Epithelial cell of alveolus of lung (primary cell): ENCODE data around the gene MLLT11. TPM values are rescaled to one million over a fixed set of nuclear protein-coding genes. Genes with fewer than 3 reads are reported as not detected.

Experiments used
- total RNA-seq: library from RNA; depleted of rRNA; stranded (reverse); fragments of >200 nt; gene quantifications from 2 replicates; pipeline ENCODE4 v1.2.1, GENCODE V29; 2015

MLLT11 gene, protein sequence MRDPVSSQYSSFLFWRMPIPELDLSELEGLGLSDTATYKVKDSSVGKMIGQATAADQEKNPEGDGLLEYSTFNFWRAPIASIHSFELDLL
- total RNA-seq, result 5.8 and 19.0 TPM in 2 replicates

DNA sequence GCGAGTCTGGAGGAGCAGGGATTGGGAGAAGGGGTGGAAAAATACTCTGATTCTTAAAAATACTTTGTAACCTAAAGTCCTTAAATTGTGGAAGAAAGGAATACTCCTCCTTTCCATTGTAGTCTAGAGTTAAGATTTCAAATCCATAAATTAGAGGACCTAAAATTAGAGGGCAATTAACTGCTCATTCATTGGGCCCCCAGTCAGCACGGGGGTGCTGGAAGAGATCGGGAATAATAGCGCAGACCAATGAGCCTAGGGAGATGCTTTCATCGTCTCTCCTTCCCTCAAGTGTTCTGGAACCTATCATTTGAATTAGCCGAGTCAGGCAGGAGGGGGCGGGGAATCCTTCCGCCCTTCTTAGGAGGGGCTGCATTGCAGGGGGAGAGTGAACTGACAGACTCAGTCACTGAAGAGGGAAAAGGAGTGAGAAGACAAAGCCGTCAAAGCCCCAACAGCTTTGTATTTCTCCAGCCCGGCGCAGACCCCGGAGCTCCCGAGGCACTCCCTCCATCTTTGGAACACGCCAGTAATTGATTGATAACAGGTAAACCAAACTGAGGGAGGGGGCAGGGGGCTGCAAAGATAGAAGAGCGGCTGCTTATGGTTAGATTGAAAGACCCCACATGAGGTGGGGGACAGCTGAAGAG is at the start of gene MLLT11:
Gene MLLT11, plus strand, starts transcription at position 391 of the 650 bp plus-strand sequence. CDS start 6,828 bp downstream, outside the sequence.

DNA sequence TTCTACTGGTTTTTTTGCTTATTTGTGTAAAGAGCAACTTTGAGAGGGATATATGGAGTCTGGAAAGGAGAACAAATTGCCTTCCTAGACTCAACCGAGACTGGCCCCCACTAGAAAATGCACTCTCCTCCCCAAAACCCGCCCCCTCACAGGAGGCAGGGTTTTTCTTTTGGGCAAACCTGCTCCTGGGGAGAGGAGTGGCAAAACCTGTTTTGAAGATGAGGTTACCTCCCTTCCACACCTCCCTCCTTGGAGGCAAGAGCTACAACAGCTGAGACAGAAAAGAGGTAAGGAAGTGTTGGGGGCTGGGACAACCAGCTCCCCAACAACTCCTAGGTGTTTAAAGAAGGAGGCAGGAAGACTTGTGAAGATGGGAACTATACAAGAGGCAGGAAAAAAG is 23.8 kb upstream of the MLLT11 start, which contains the start of gene BNIPL:
Gene BNIPL, plus strand, starts transcription at position 231 of the 400 bp plus-strand sequence. Its CDS starts 140 bp downstream, at position 371.

DNA sequence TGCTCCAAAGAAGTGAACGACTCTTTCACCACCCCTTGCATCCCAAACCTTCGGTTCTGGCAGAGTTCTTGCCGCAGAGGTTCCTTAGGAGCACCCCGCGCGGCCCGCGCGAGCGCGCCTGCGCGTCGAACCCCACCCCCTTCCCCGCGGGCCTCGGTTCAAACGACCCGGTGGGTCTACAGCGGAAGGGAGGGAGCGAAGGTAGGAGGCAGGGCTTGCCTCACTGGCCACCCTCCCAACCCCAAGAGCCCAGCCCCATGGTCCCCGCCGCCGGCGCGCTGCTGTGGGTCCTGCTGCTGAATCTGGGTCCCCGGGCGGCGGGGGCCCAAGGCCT is 12.6 kb upstream of the MLLT11 start, which contains the start of gene C1orf56:
Gene C1orf56, plus strand, starts transcription at position 161 of the 334 bp plus-strand sequence. Its CDS starts 97 bp downstream, at position 258.

DNA sequence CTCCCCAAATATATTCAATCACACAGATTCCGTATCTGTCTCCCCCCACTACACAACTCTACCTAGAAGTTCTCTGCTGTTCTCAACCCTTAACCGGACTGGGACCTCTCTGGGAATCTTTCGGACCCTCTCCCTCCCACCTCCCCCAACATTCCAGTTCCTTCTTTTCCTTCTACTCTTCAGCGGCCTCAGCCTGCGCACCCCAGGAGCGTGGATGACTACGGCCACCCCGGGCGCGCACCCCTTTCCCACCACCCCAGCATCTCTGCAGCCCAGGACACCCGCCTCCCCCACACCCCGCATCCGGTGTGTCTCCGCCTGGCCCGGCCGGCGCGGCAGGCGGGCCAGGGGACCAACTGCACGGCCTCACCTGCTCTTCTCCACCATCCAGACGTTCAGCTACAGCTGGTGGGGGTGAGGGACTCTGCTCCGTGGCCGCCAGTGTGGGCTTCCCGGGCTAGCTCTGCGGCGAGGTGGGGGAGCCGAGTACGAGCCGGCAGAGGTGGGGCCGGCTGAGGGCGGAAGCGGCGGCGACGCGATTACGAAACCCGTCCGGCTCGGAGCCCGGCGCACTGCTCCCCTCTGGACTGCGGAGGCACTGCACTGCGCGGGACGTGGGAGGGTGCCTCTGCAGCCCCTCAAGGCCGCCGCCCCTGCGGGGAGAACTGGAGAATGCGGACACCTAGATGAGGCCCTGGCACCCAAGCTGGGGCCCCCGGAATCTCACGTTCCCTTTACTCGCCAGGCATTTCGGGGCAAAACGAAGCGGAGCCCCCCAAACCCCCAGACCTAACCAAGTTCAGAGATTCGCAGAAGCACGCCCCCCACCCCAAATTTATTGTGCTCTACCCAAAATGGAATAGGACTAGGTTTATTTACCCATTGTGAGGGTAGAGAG is 839 bp upstream of the MLLT11 start, which contains the start of gene CDC42SE1:
Gene CDC42SE1, minus strand, starts transcription at position 514 of the 898 bp plus-strand sequence. CDS start 3,892 bp downstream, outside the sequence.

DNA sequence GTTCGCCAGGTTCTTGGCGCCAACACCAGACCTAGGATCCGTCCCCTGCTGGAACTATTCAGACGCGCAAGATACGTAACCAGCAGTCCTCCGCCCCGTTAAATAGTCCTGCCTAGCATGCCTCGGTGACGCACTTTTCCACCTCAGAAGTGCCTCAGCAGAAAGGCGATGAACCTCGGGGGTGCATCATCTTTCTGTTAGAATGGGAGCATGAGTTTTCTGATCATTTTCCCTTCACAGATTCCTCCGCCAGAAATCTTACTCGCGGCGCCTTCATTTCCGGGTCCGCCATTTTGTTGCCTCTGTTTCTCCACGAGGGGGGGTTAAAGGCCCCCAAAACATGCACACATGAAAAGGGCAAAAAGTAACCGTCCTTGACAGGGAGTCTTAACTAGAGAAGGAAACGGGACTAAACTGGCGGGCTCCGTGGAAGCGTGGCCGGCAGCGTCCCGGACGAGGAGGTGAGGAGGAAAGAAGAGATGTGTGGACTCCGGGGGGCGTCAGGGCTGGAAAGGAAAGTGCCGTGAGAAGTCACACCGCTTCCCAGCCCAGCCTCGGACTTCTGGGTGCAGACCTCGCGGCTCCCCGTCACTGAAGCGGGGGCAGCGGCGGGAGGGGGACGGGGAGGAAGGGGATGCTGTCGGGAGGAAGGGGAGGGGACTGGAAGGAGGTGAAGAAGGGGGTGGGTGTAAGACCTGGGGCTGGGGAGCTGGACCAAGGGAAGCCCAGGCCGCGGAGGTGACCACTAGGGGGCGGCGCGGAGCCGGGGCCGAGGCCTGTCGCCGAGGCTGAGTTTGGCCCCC is 10.5 kb downstream of the MLLT11 start, which contains the start of gene GABPB2:
Gene GABPB2, plus strand, starts transcription at position 288 of the 803 bp plus-strand sequence. CDS start 17,429 bp downstream, outside the sequence.

Other genes with a start within 250 kb of the MLLT11 start
- 23.5 and 58.0 TPM in 2 replicates for gene ARNT, start 183.8 kb upstream of the MLLT11 start, total RNA-seq
- gene CTXND2, start 173.3 kb upstream of the MLLT11 start, total RNA-seq, result not detected in 2 replicates
- 20.0 and 24.9 TPM in 2 replicates for gene SETDB1, start 134.0 kb upstream of the MLLT11 start, total RNA-seq
- 124 and 274 TPM in 2 replicates for gene CERS2, start 85.6 kb upstream of the MLLT11 start, total RNA-seq
- gene ANXA9, start 78.1 kb upstream of the MLLT11 start, total RNA-seq, result 0.13 TPM in 1 of 2 replicates, not detected in the other
- 7.8 and 18.1 TPM in 2 replicates for gene MINDY1, start 53.5 kb upstream of the MLLT11 start, total RNA-seq
- gene PRUNE1, start 51.9 kb upstream of the MLLT11 start, total RNA-seq, result 11.8 and 28.0 TPM in 2 replicates
- gene BNIPL, start 23.8 kb upstream of the MLLT11 start, total RNA-seq, result 0.13 and 2.3 TPM in 2 replicates
- 3.0 and 3.9 TPM in 2 replicates for gene C1orf56, start 12.6 kb upstream of the MLLT11 start, total RNA-seq
- 39.0 and 43.8 TPM in 2 replicates for gene CDC42SE1, start 775 bp upstream of the MLLT11 start, total RNA-seq
- gene GABPB2, start 10.4 kb downstream of the MLLT11 start, total RNA-seq, result 4.5 and 5.7 TPM in 2 replicates
- 1.7 and 5.5 TPM in 2 replicates for gene SEMA6C, start 86.2 kb downstream of the MLLT11 start, total RNA-seq
- gene TNFAIP8L2, start 96.3 kb downstream of the MLLT11 start, total RNA-seq, result not detected in 2 replicates
- 6.2 and 11.7 TPM in 2 replicates for gene LYSMD1, start 105.5 kb downstream of the MLLT11 start, total RNA-seq
- gene SCNM1, start 105.7 kb downstream of the MLLT11 start, total RNA-seq, result 29.5 and 31.0 TPM in 2 replicates
- gene TMOD4, start 115.6 kb downstream of the MLLT11 start, total RNA-seq, result not detected in 2 replicates
- gene VPS72, start 129.8 kb downstream of the MLLT11 start, total RNA-seq, result 42.7 and 52.9 TPM in 2 replicates
- 42.2 and 43.2 TPM in 2 replicates for gene PIP5K1A, start 138.2 kb downstream of the MLLT11 start, total RNA-seq
- gene PSMD4, start 194.3 kb downstream of the MLLT11 start, total RNA-seq, result 124 and 156 TPM in 2 replicates
- 17.6 and 29.0 TPM in 2 replicates for gene ZNF687, start 221.9 kb downstream of the MLLT11 start, total RNA-seq